ENCODE results near the gene VEGFB.

The VEGFB gene

DNA sequence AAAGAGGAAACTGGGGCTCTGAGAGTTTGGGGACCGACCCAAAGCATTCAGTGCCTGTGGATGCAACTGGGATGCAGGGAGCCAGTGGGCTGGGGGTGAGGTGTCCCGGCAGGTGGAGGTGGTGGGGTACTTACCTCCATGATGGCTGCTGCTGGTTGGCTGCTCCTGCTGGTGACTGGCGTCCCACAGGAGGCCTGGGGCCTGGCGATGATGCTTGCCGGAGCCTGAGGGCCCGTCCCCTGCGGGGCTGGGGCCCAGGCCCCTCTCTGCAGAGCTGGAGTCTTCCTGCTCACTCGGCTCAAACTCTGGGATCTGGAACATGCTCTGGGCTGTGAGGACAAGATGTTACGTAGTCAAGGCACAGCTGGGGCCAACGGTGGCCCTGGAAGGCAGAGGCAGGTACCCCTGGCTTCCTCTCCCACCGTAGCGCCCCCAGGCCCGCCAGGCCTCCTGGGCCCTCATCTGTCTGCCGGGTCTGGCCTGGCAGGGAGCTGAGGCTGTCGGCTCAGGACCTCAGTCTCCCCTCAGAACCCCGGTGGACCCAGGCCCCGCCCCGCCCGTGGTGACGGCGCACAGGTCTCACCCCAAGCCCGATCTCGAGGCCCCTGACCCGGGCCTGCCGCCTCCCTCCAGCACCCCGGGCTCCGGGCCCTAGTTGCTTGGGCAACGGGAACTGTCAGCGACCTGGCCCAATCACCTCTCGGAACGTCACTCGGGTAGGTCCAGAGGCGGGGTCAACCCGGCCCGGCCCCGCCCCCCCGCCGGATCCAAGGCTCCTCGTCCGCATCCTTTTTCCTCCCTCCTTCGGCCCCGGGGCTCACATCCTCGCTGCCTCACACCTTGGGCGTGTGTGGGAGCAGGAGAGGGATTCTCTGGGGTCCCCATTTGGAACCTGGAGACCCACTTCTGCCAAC lies 49.9 kb downstream of the VEGFB start, which contains the start of gene BAD:
TSS of gene BAD (minus strand) at position 618 of the 914 bp plus-strand sequence. CDS start at position 321, 297 bp downstream.
- DNase-seq (ENCODE audit: low read depth) = no peak

DNA sequence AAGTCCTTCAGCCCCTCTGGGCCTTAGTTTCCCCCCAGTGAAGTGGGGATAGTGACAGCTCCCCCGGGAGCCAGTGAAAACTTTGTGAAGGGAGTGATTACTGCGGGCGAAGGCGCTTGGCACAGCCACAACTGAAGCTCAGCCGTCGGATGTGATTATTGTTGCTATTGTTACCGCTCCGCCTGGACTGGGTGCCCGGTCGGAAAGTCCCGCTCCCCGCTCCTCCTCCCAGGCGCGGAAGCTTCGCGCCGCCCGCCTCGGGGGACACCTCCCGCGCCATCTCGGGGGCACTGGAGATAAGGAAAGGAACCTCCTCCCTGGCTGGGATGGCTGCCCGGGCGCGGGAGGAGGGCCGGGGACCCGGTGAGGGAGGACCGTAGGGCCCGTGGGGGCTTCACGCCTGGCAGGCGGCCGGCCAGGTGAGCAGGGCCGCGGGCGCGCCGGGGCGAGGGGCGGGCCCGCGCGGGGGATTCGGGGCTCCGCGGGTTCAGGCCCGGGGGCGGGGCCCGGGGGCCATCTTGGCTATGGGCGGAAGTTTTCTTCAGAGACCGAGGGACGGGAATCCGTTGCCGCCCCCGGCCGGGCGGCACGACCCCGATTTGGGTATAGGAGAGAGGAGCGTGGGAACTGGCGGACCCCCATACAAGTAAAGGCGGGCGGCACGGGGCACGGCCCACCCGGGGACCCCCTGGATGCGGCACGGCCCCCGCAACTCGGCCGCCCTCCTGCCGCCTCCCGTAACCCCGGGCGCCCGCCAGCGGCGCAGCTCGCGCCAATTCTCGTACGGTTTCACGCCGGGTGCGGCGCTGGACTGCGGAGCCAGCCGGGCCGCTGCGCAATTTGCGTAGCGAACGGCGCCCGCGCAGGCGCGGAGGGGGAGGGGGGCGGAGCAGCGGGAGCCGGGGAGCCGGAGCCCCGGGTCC lies 50.8 kb downstream of the VEGFB start, which contains the start of gene GPR137:
TSS of gene GPR137 (plus strand) at position 887 of the 923 bp plus-strand sequence. CDS start 677 bp downstream, outside the sequence.
- no peak for DNase-seq (ENCODE audit: low read depth)

DNA sequence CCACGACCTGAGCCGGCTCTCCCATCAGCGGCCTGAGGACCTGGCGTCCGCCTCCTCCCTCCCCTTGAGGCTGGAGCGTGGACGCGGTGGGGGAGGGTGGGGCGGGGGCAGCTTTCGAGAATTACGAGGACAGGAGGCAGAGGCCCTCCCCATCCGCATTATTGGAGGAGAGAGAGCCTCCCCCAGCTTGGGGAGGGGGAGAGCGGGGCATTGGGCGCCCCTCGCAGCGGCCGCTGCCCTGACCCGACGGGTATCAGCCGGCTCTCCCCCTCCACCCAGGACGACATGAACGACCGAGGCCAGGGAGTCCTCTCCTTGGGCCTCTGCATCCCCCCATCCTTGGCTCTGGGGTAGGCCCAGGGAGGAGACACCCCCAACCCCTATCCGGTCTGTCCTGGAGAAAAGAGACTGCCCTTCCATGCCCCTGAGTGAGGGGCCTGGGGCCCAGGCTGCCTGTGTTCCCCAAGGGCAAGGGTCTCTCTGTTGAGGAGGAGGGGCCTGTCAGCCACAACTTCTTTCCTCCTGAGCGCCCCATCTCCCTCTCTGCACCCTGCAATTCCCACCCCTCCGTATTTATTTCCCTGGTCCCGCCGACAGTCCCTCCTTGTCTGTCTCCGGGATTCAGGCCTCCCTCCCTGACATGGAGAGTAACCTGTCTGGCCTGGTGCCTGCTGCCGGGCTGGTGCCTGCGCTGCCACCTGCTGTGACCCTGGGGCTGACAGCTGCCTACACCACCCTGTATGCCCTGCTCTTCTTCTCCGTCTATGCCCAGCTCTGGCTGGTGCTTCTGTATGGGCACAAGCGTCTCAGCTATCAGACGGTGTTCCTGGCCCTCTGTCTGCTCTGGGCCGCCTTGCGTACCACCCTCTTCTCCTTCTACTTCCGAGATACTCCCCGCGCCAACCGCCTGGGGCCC lies 51.8 kb downstream of the VEGFB start:
- no peak for DNase-seq (ENCODE audit: low read depth)

DNA sequence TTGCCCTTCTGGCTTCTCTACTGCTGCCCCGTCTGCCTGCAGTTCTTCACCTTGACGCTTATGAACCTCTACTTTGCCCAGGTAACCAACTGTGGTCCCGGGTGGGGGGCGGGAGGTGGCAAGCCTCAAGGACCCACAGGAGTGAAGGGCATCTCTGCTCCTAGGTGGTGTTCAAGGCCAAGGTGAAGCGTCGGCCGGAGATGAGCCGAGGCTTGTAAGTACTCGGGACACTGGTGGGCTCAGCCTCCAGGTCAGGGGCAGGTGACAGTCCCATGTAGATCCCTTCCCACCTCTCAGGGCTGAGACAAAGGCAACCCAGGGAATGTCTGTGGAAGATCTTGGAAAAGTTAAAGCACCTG lies 52.4 kb downstream of the VEGFB start:
- no peak for DNase-seq (ENCODE audit: low read depth)

DNA sequence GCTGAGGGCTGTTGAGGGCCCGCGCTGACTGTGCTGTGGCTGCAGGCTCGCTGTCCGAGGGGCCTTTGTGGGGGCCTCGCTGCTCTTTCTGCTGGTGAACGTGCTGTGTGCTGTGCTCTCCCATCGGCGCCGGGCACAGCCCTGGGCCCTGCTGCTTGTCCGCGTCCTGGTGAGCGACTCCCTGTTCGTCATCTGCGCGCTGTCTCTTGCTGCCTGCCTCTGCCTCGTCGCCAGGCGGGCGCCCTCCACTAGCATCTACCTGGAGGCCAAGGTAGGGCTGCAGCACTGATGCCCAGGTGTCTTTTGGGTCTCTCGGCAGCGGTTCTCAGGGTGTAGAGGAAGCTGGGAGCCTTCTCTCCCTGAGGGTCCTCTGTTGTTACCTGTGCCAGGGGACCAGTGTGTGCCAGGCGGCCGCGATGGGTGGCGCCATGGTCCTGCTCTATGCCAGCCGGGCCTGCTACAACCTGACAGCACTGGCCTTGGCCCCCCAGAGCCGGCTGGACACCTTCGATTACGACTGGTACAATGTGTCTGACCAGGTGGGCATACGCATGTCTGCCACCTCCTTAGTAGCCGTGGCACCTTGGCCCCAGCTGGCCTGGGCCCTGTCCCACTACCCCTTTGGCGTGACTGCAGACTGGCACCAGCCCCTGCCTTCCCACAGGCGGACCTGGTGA lies 53.4 kb downstream of the VEGFB start:
- no peak for DNase-seq (ENCODE audit: low read depth)

DNA sequence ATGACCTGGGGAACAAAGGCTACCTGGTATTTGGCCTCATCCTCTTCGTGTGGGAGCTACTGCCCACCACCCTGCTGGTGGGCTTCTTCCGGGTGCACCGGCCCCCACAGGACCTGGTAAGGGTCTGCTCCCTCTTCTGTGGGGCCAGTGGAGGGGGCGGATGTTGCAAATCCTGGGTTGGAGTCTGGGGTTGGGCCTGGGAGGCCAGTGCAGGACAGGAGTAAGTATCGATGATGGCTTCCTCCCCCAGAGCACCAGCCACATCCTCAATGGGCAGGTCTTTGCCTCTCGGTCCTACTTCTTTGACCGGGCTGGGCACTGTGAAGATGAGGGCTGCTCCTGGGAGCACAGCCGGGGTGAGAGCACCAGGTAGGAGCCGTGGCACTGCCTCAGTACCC lies 54.0 kb downstream of the VEGFB start:
- DNase-seq (ENCODE audit: low read depth) = no peak

All from GM04503 (cell line).